ENCODE data around the gene KCTD17.

The KCTD17 gene

GRCh38 chr22:37107816-37108621 lies 56.5 kb downstream of the KCTD17 start:
- DNase-seq: no peak

- DNase-seq: no peak
Observed at GRCh38 chr22:37109242-37109917, 57.8 kb downstream of the KCTD17 start, which contains the start of gene TMPRSS6. Gene TMPRSS6, minus strand, starts transcription at chr22:37109713. Its CDS starts 6,296 bp downstream, at chr22:37103417.

GRCh38 chr22:37111156-37111717 lies 59.7 kb downstream of the KCTD17 start:
- no peak for DNase-seq

- DNase-seq: no peak
Observed at GRCh38 chr22:37112084-37112728, 60.7 kb downstream of the KCTD17 start.
